Body of pancreas (tissue), 4 donors: ENCODE measurements around the gene ETV1. TPM values are rescaled to one million over a fixed set of nuclear protein-coding genes. Genes with fewer than 3 reads are reported as not detected.
"Not testable (repeated sequence)": the region's sequence is repeated elsewhere in the genome, so short reads cannot be mapped to it uniquely, and the experiment has no call there.

ENCODE experiments used
- ATAC-seq: fragments of 150-250 bp; one replicate; pipeline ENCODE4 v1.9.1; 2016
- DNase-seq, 4 donors: peaks; one replicate each; pipeline ENCODE4 v3.0.0-alpha.2; 2019
- H3K27ac ChIP-seq, 4 donors: fragments of 200-600 bp; sonication (generic); 1 replicate in 3 of 4; 2 replicates in 1 of 4; pipeline versions ENCODE4 v1.5.1 to v1.6.1; 2016 to 2019; ENCODE audit warnings: mild to moderate bottlenecking in 1 of 4, mixed read lengths in 1 of 4, moderate library complexity in 1 of 4
- H3K27me3 ChIP-seq, 2 donors: fragments of 200-600 bp; sonication (generic); one replicate each; pipeline ENCODE4 v1.6.0; 2016; ENCODE audit warnings: mild to moderate bottlenecking in 1 of 2
- H3K36me3 ChIP-seq, 2 donors: fragments of 200-600 bp; sonication (generic); replicated peaks in 1 of 2; 2 replicates each; pipeline ENCODE4 v1.5.1; 2016; ENCODE audit warnings: low read depth in 2 of 2; ENCODE audit not compliant: insufficient read depth in 1 of 2
- H3K4me1 ChIP-seq: fragments of 200-600 bp; sonication (generic); one replicate; pipeline ENCODE4 v1.6.0; 2016
- H3K4me3 ChIP-seq, 2 donors: fragments of 200-600 bp; sonication (generic); 1 replicate in 1 of 2; 2 replicates in 1 of 2; pipeline ENCODE4 v1.5.1; 2016 to 2019
- H3K9me3 ChIP-seq, 3 donors: fragments of 200-600 bp; sonication (generic); 1 replicate in 2 of 3; 2 replicates in 1 of 3; pipeline ENCODE4 v1.5.1; 2016
- CTCF ChIP-seq, 7 experiments: fragments of 450-650 bp in 4 of 7; fragments of 200-600 bp in 3 of 7; sonication (generic) in 3 of 7; IDR thresholded peaks; one replicate each; pipeline ENCODE4 v1.5.1; 2016 to 2019; ENCODE audit warnings: antibody characterized with exemption in 7 of 7
- POLR2A ChIP-seq, 3 donors: fragments of 450-650 bp; IDR thresholded peaks; one replicate each; pipeline ENCODE4 v1.6.1; 2016; ENCODE audit warnings: antibody characterized with exemption in 3 of 3, mild to moderate bottlenecking in 2 of 3
- WGBS, 2 donors: methylation state at CpG; one replicate each; pipeline ENCODE4 v1.1.5; 2017; 5-methylcytosine and 5-hydroxymethylcytosine counted together
- intact Hi-C: fragments of 100-400 bp; cut with DNase I; formaldehyde crosslinking; loops from one replicate; pipeline ENCODE4 v1.15.1; 2023
- total RNA-seq, 2 donors: library from RNA; depleted of rRNA; stranded (reverse); fragments of >200 nt; gene quantifications; one replicate each; pipeline ENCODE4 v1.1.0, GENCODE V29; 2016

ETV1 gene
- total RNA-seq, 2 donors from 2014 or later, result 2.6 TPM

GRCh38 chr7:13932131-13932530 lies 57.3 kb downstream of the ETV1 start:
- intact Hi-C loops, result no loop called here
- H3K9me3 ChIP-seq, result no peaks in the 10 kb centered on the region
- H3K4me3 ChIP-seq, result no peak overlapping the region
- no peak for ATAC-seq
- H3K27ac ChIP-seq, result no peak overlapping the region
- 88 to 91% methylated on average over 2 of the region's 2 CpGs for WGBS, 2 donors
- no peaks in the 10 kb centered on the region for H3K27me3 ChIP-seq
- DNase-seq, result no peak
- no peak for TF ChIP-seq CTCF (IDR thresholded peaks at IDR 0.05)
- no peak for TF ChIP-seq POLR2A (IDR thresholded peaks at IDR 0.05)
- H3K4me1 ChIP-seq, result no peaks in the 10 kb centered on the region
- no peaks in the 10 kb centered on the region for H3K36me3 ChIP-seq

- Histone ChIP-seq H3K27me3 (no peaks in the 10 kb centered on the region), H3K9me3 (no peaks in the 10 kb centered on the region), H3K36me3 (no peaks in the 10 kb centered on the region), H3K4me3 (no peak overlapping the region), H3K27ac (no peak overlapping the region), H3K4me1 (no peaks in the 10 kb centered on the region)
- WGBS, 2 donors, result 55 to 60% methylated on average over 1 of the region's 1 CpG
- DNase-seq, result no peak
- intact Hi-C loops, result no loop called here
- ATAC-seq, result no peak
- TF ChIP-seq CTCF (IDR thresholded peaks at IDR 0.05) (no peak), POLR2A (IDR thresholded peaks at IDR 0.05) (no peak)
These were observed 68.4 kb downstream of the ETV1 start for GRCh38 chr7:13921062-13921461.

GRCh38 chr7:13920053-13920697 lies 69.3 kb downstream of the ETV1 start:
- Histone ChIP-seq H3K36me3 (no peaks in the 10 kb centered on the region), H3K4me1 (no peaks in the 10 kb centered on the region), H3K9me3 (no peaks in the 10 kb centered on the region), H3K27ac (peak overlapping the region in 1 of 4 donors; percentile 7), H3K4me3 (no peak overlapping the region), H3K27me3 (no peaks in the 10 kb centered on the region)
- WGBS, 2 donors, result 37 to 50% methylated on average over 1 of the region's 1 CpG
- DNase-seq, result peak in 1 of 4 donors; percentile 27
- no peak for TF ChIP-seq CTCF (IDR thresholded peaks at IDR 0.05)
- no peak for TF ChIP-seq POLR2A (IDR thresholded peaks at IDR 0.05)
- intact Hi-C loops, result no loop called here
- peak; percentile 59 for ATAC-seq

GRCh38 chr7:13918333-13918732 lies 71.1 kb downstream of the ETV1 start:
- H3K27me3 ChIP-seq, H3K27ac ChIP-seq, H3K36me3 ChIP-seq, intact Hi-C loops, ATAC-seq, DNase-seq, H3K9me3 ChIP-seq, H3K4me1 ChIP-seq, H3K4me3 ChIP-seq: not testable (repeated sequence)
- WGBS, 2 donors, result 90 to 97% methylated on average over 3 of the region's 3 CpGs

GRCh38 chr7:13917103-13917502 lies 72.4 kb downstream of the ETV1 start:
- H3K4me3 ChIP-seq, H3K9me3 ChIP-seq, H3K27ac ChIP-seq, H3K4me1 ChIP-seq, intact Hi-C loops, H3K27me3 ChIP-seq, DNase-seq, ATAC-seq, H3K36me3 ChIP-seq: not testable (repeated sequence)
- 66 to 85% methylated on average over 7 of the region's 7 CpGs for WGBS, 2 donors

GRCh38 chr7:13915891-13916290 lies 73.6 kb downstream of the ETV1 start:
- no peaks in the 10 kb centered on the region for H3K36me3 ChIP-seq
- intact Hi-C loops, result no loop called here
- 29 to 42% methylated on average over 2 of the region's 2 CpGs for WGBS, 2 donors
- no peaks in the 10 kb centered on the region for H3K4me1 ChIP-seq
- no peaks in the 10 kb centered on the region for H3K9me3 ChIP-seq
- ATAC-seq (no peak), DNase-seq (no peak)
- TF ChIP-seq POLR2A (IDR thresholded peaks at IDR 0.05), result no peak
- TF ChIP-seq CTCF (IDR thresholded peaks at IDR 0.05), result no peak
- no peak overlapping the region for H3K4me3 ChIP-seq
- no peaks in the 10 kb centered on the region for H3K27me3 ChIP-seq
- no peak overlapping the region for H3K27ac ChIP-seq
